PC-9 (cell line): ENCODE results near the gene MEFV. TPM values are rescaled to one million over a fixed set of nuclear protein-coding genes. Genes with fewer than 3 reads are reported as not detected.

Source experiments
- BruUV-seq: library from RNA; stranded (reverse); fragments of 400-500 nt; replicated peaks from 2 replicates; lab custom pipeline; 2021; lab: Mats Ljungman, UMichigan
- CTCF ChIA-PET: fragments of 300-600 bp; sonication (Branson Sonifier 250); formaldehyde crosslinking; loops from one replicate; lab custom pipeline; 2022; ENCODE audit warnings: antibody characterized with exemption; lab: Charles Lee
- POLR2A ChIA-PET: fragments of 300-600 bp; sonication (Branson Sonifier 250); formaldehyde crosslinking; loops from one replicate; lab custom pipeline; 2022; ENCODE audit warnings: antibody characterized with exemption; ENCODE audit not compliant: unreplicated experiment; lab: Charles Lee
- DNase-seq, 2 experiments: peaks; one replicate each; pipeline versions ENCODE4 v3.0.0 to v3.0.0-alpha.2; 2015 to 2022; ENCODE audit warnings: mixed read lengths in 1 of 2
- H2AFZ ChIP-seq: fragments of 200-600 bp; sonication (generic); 2 replicates; pipeline ENCODE4 v1.8.1; 2017; ENCODE audit warnings: antibody characterized with exemption
- H3F3A ChIP-seq: fragments of 200-600 bp; sonication (generic); 2 replicates; pipeline ENCODE4 v1.8.1; 2017; ENCODE audit warnings: antibody characterized with exemption, mild to moderate bottlenecking, low read depth; ENCODE audit not compliant: insufficient read depth
- H3K27ac ChIP-seq: fragments of 200-600 bp; sonication (generic); 2 replicates; pipeline ENCODE4 v1.6.1; 2016; ENCODE audit warnings: mixed run types
- H3K27me3 ChIP-seq: fragments of 200-600 bp; sonication (generic); 2 replicates; pipeline ENCODE4 v1.6.1; 2016; ENCODE audit warnings: low read depth, mixed run types; ENCODE audit not compliant: insufficient read depth
- H3K36me3 ChIP-seq: fragments of 200-600 bp; sonication (generic); 2 replicates; pipeline ENCODE4 v1.6.1; 2016; ENCODE audit warnings: low read depth, mixed run types
- H3K4me1 ChIP-seq: fragments of 200-600 bp; sonication (generic); replicated peaks from 2 replicates; pipeline ENCODE4 v1.6.1; 2016; ENCODE audit warnings: mixed run types; ENCODE audit not compliant: insufficient read depth
- H3K4me2 ChIP-seq: fragments of 200-600 bp; sonication (generic); 2 replicates; pipeline ENCODE4 v1.6.1; 2017; ENCODE audit warnings: mixed run types
- H3K4me3 ChIP-seq: fragments of 200-600 bp; sonication (generic); 2 replicates; pipeline ENCODE4 v1.6.1; 2016; ENCODE audit warnings: mixed run types
- H3K79me2 ChIP-seq: fragments of 200-600 bp; sonication (generic); 2 replicates; pipeline ENCODE4 v1.6.1; 2017; ENCODE audit warnings: low read depth, mixed run types
- H3K9me2 ChIP-seq: fragments of 200-600 bp; sonication (generic); 2 replicates; pipeline ENCODE4 v1.8.1; 2017; ENCODE audit warnings: mild to moderate bottlenecking; ENCODE audit not compliant: insufficient read depth
- H3K9me3 ChIP-seq: fragments of 200-600 bp; sonication (generic); 2 replicates; pipeline ENCODE4 v1.8.1; 2016; ENCODE audit warnings: low read depth; ENCODE audit not compliant: insufficient read depth
- H4K20me1 ChIP-seq: fragments of 200-600 bp; sonication (generic); 2 replicates; pipeline ENCODE4 v1.8.1; 2017; ENCODE audit not compliant: insufficient read depth
- EZH2 ChIP-seq: fragments of 200-600 bp; sonication (generic); IDR thresholded peaks from 2 replicates; pipeline ENCODE4 v1.8.0; 2017; ENCODE audit warnings: antibody characterized with exemption, low read depth
- intact Hi-C: fragments of 100-400 bp; cut with micrococcal nuclease; formaldehyde crosslinking; loops from one replicate; pipeline ENCODE4 v1.10.0; 2022; ENCODE audit not compliant: unreplicated experiment
- total RNA-seq: library from RNA; stranded (reverse); gene quantifications from 2 replicates; pipeline ENCODE4 v1.2.3, GENCODE V29; 2021
- TF ChIP-seq, protein P1 (sequence below): fragments of 200-600 bp; sonication (generic); conservative IDR thresholded peaks from 2 replicates; pipeline ENCODE4 v1.6.1; 2017; ENCODE audit warnings: mixed run types, antibody characterized with exemption, mild to moderate bottlenecking, moderate library complexity

MEFV gene
- total RNA-seq, 1 experiment from 2014 or later = not detected

DNA sequence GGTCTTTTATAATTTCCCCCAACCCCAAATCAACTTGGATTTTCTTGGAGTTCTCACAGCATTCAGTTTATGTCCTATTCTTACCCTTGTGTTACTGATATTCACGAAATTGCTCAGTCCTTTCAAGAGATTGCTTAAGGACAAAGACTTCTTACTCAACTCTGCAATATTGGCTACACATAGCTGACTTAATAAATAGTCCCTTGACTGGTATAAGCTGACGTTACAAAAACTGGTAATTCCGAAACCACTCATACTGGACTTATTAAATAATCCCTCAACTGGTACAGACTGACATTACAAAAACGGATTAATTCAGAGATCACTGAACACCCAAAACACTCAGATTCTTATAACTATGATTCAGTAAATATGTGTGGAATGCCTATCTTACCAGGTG lies 47.9 kb upstream of the MEFV start:
- no peaks in the 10 kb centered on the region for H3K27me3 ChIP-seq
- intact Hi-C loops = no loop called here
- peaks cover 67% of the 10 kb centered on the region for H3K36me3 ChIP-seq
- no peaks in the 10 kb centered on the region for H3K9me2 ChIP-seq
- TF ChIP-seq, protein P1, sequence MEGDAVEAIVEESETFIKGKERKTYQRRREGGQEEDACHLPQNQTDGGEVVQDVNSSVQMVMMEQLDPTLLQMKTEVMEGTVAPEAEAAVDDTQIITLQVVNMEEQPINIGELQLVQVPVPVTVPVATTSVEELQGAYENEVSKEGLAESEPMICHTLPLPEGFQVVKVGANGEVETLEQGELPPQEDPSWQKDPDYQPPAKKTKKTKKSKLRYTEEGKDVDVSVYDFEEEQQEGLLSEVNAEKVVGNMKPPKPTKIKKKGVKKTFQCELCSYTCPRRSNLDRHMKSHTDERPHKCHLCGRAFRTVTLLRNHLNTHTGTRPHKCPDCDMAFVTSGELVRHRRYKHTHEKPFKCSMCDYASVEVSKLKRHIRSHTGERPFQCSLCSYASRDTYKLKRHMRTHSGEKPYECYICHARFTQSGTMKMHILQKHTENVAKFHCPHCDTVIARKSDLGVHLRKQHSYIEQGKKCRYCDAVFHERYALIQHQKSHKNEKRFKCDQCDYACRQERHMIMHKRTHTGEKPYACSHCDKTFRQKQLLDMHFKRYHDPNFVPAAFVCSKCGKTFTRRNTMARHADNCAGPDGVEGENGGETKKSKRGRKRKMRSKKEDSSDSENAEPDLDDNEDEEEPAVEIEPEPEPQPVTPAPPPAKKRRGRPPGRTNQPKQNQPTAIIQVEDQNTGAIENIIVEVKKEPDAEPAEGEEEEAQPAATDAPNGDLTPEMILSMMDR = no peak
- TF ChIP-seq EZH2 = no peak
- POLR2A ChIA-PET = interaction anchor here (0.5 kb wide), 1 partner anchor 20 kb away, joined by 3 read pairs; no protein-coding TSS in a partner anchor
- CTCF ChIA-PET = no interaction called here
- H3F3A ChIP-seq = peaks cover 33% of the 10 kb centered on the region
- BruUV-seq = no TSS peak
- H3K9me3 ChIP-seq = peaks cover 76% of the 10 kb centered on the region
- peak overlapping the region; percentile 94 for H3K4me3 ChIP-seq
- H2AFZ ChIP-seq = peak overlapping the region; percentile 89
- no peak overlapping the region for H3K27ac ChIP-seq
- H4K20me1 ChIP-seq = no peaks in the 10 kb centered on the region
- H3K4me1 ChIP-seq = peaks cover 6% of the 10 kb centered on the region; the same call in 1 of the 2 replicates
- DNase-seq = no peak
- H3K4me2 ChIP-seq = peak overlapping the region; percentile 89
- H3K79me2 ChIP-seq = peaks cover 20% of the 10 kb centered on the region

DNA sequence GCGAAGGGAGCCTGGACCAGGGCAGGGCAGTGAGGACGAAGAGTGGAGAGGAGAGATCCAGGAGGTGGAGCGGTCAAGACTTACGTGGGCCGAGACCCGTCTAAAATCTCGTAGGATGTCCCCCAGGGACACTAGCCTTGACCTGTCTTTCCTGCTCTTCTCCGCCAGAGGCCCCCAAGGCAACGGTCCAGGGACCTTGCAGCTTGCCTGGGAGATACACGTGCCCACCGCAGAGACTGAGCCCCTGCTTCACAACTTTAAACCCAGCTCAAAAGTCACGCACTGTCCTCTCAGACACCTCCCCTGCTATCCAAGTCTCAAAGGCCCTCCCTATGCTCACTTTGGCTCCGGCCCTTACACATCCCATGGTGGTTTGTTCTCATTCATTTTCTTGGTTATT lies 39.4 kb upstream of the MEFV start:
- peaks cover 62% of the 10 kb centered on the region for H3K9me3 ChIP-seq
- TF ChIP-seq EZH2 = no peak
- TF ChIP-seq, protein P1 = no peak
- no TSS peak for BruUV-seq
- peaks cover 3% of the 10 kb centered on the region; the same call in 1 of the 2 replicates for H3K79me2 ChIP-seq
- H3K36me3 ChIP-seq = peaks cover 60% of the 10 kb centered on the region
- CTCF ChIA-PET = no interaction called here
- intact Hi-C loops = no loop called here
- no peaks in the 10 kb centered on the region for H3K4me1 ChIP-seq
- H3F3A ChIP-seq = 0 out of 2 replicates have a peak, but pooled peaks cover 11% of the 10 kb centered on the region
- no peak overlapping the region for H3K4me2 ChIP-seq
- no peaks in the 10 kb centered on the region for H3K9me2 ChIP-seq
- no peaks in the 10 kb centered on the region for H4K20me1 ChIP-seq
- POLR2A ChIA-PET = no interaction called here
- H3K4me3 ChIP-seq = no peak overlapping the region
- no peak overlapping the region for H3K27ac ChIP-seq
- no peak overlapping the region for H2AFZ ChIP-seq
- no peak for DNase-seq
- no peaks in the 10 kb centered on the region for H3K27me3 ChIP-seq

DNA sequence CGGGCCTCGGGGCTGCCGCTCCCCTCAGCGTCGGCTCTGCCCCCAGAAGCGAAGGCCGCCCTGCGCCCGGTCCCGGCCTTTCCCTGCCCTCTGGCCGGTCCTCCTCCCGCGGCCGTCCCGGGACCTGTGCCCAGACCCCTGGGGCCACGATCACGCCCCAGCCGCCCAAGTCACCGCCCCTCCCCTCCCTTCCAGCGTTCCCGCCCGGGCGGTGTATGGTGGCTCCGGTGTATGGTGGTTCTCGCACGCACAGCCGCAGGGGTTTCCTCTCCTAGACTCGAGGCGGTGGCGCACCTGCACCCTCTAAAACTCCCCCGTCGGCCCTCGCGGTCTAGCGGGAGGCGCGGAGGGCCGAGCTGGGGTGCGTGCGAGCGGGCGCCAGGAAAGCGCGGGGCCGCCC lies 38.8 kb upstream of the MEFV start:
- H3K4me3 ChIP-seq = no peak overlapping the region
- no peaks in the 10 kb centered on the region for H3K4me1 ChIP-seq
- no peaks in the 10 kb centered on the region for H3K27me3 ChIP-seq
- ChIA-PET CTCF (no interaction called here), POLR2A (no interaction called here)
- no peak overlapping the region for H3K27ac ChIP-seq
- intact Hi-C loops = no loop called here
- no peak for TF ChIP-seq EZH2
- TF ChIP-seq, protein P1 = no peak
- H3F3A ChIP-seq = 0 out of 2 replicates have a peak, but pooled peaks cover 11% of the 10 kb centered on the region
- peaks cover 9% of the 10 kb centered on the region; the same call in 1 of the 2 replicates for H3K79me2 ChIP-seq
- H3K4me2 ChIP-seq = no peak overlapping the region
- H3K9me2 ChIP-seq = no peaks in the 10 kb centered on the region
- H3K9me3 ChIP-seq = peaks cover 63% of the 10 kb centered on the region
- BruUV-seq = no TSS peak
- DNase-seq = no peak
- no peak overlapping the region for H2AFZ ChIP-seq
- peaks cover 62% of the 10 kb centered on the region for H3K36me3 ChIP-seq
- no peaks in the 10 kb centered on the region for H4K20me1 ChIP-seq
